Stimulated activated naive CD8-positive, alpha-beta T cell treated with anti-CD3 and anti-CD28 coated beads, Interleukin-15, Interleukin-2, amounts not matched to agents 100 ng/mL and 50 ng/mL, for 24 hours (primary cell): ENCODE data around the gene B3GNT3.

Source experiments
- H3K27ac Mint-ChIP-seq: one replicate; pipeline ENCODE4 v1.8.0; 2021; ENCODE audit warnings: mild to moderate bottlenecking, mixed read lengths
- H3K27me3 Mint-ChIP-seq: one replicate; pipeline ENCODE4 v1.8.0; 2021; ENCODE audit warnings: mixed read lengths
- H3K36me3 Mint-ChIP-seq: one replicate; pipeline ENCODE4 v1.8.0; 2021; ENCODE audit warnings: low read depth, mixed read lengths
- H3K4me1 Mint-ChIP-seq: one replicate; pipeline ENCODE4 v1.8.0; 2021; ENCODE audit warnings: low read depth, mixed read lengths
- H3K4me3 Mint-ChIP-seq: one replicate; pipeline ENCODE4 v1.8.0; 2021; ENCODE audit warnings: mild to moderate bottlenecking, mixed read lengths
- H3K9me3 Mint-ChIP-seq: one replicate; pipeline ENCODE4 v1.8.0; 2021; ENCODE audit warnings: mixed read lengths

The B3GNT3 gene

GRCh38 chr19:17830567-17831418 is 35.9 kb downstream of the B3GNT3 start:
- Mint-ChIP-seq H3K4me1 (no peaks in the 10 kb centered on the region), H3K9me3 (no peaks in the 10 kb centered on the region), H3K27ac (no peak overlapping the region), H3K36me3 (peaks cover 56% of the 10 kb centered on the region), H3K4me3 (no peak overlapping the region), H3K27me3 (no peaks in the 10 kb centered on the region)

- H3K27ac Mint-ChIP-seq, result no peak overlapping the region
- H3K4me1 Mint-ChIP-seq, result no peaks in the 10 kb centered on the region
- peaks cover 61% of the 10 kb centered on the region for H3K36me3 Mint-ChIP-seq
- H3K4me3 Mint-ChIP-seq, result no peak overlapping the region
- H3K9me3 Mint-ChIP-seq, result no peaks in the 10 kb centered on the region
- no peaks in the 10 kb centered on the region for H3K27me3 Mint-ChIP-seq
Observed at GRCh38 chr19:17831419-17831888, 36.5 kb downstream of the B3GNT3 start.

- H3K9me3 Mint-ChIP-seq, result no peaks in the 10 kb centered on the region
- no peaks in the 10 kb centered on the region for H3K27me3 Mint-ChIP-seq
- peaks cover 67% of the 10 kb centered on the region for H3K36me3 Mint-ChIP-seq
- H3K4me3 Mint-ChIP-seq, result no peak overlapping the region
- H3K27ac Mint-ChIP-seq, result no peak overlapping the region
- no peaks in the 10 kb centered on the region for H3K4me1 Mint-ChIP-seq
Observed at GRCh38 chr19:17832443-17833208, 37.7 kb downstream of the B3GNT3 start.

- peaks cover 8% of the 10 kb centered on the region for H3K4me1 Mint-ChIP-seq
- no peaks in the 10 kb centered on the region for H3K9me3 Mint-ChIP-seq
- no peaks in the 10 kb centered on the region for H3K27me3 Mint-ChIP-seq
- no peak overlapping the region for H3K27ac Mint-ChIP-seq
- peaks cover 76% of the 10 kb centered on the region for H3K36me3 Mint-ChIP-seq
- no peak overlapping the region for H3K4me3 Mint-ChIP-seq
Observed at GRCh38 chr19:17834350-17835181, 39.6 kb downstream of the B3GNT3 start.

GRCh38 chr19:17835182-17836006 is 40.5 kb downstream of the B3GNT3 start:
- peak overlapping the region; percentile 1 for H3K27ac Mint-ChIP-seq

GRCh38 chr19:17836530-17836929 is 41.6 kb downstream of the B3GNT3 start:
- no peak overlapping the region for H3K27ac Mint-ChIP-seq
- H3K9me3 Mint-ChIP-seq, result no peaks in the 10 kb centered on the region
- H3K27me3 Mint-ChIP-seq, result no peaks in the 10 kb centered on the region
- H3K36me3 Mint-ChIP-seq, result peaks cover 76% of the 10 kb centered on the region
- no peak overlapping the region for H3K4me3 Mint-ChIP-seq
- peaks cover 8% of the 10 kb centered on the region for H3K4me1 Mint-ChIP-seq

More at GRCh38 chr19:17835182-17836006, 40.5 kb downstream of the B3GNT3 start:
- Mint-ChIP-seq H3K27me3 (no peaks in the 10 kb centered on the region), H3K4me1 (peaks cover 8% of the 10 kb centered on the region), H3K9me3 (no peaks in the 10 kb centered on the region), H3K4me3 (no peak overlapping the region), H3K36me3 (peaks cover 75% of the 10 kb centered on the region)

- H3K27ac Mint-ChIP-seq, result peak overlapping the region; percentile 72
- H3K36me3 Mint-ChIP-seq, result peaks cover 63% of the 10 kb centered on the region
- H3K27me3 Mint-ChIP-seq, result no peaks in the 10 kb centered on the region
- H3K4me3 Mint-ChIP-seq, result no peak overlapping the region
- H3K9me3 Mint-ChIP-seq, result no peaks in the 10 kb centered on the region
- peaks cover 8% of the 10 kb centered on the region for H3K4me1 Mint-ChIP-seq
Observed at GRCh38 chr19:17837972-17838371, 43.0 kb downstream of the B3GNT3 start.

GRCh38 chr19:17840019-17840418 is 45.1 kb downstream of the B3GNT3 start:
- Mint-ChIP-seq H3K4me1 (peaks cover 27% of the 10 kb centered on the region), H3K4me3 (no peak overlapping the region), H3K9me3 (no peaks in the 10 kb centered on the region), H3K27ac (no peak overlapping the region), H3K36me3 (peaks cover 65% of the 10 kb centered on the region), H3K27me3 (no peaks in the 10 kb centered on the region)

- peaks cover 59% of the 10 kb centered on the region for H3K36me3 Mint-ChIP-seq
- H3K4me1 Mint-ChIP-seq, result peaks cover 41% of the 10 kb centered on the region
- no peaks in the 10 kb centered on the region for H3K27me3 Mint-ChIP-seq
- H3K4me3 Mint-ChIP-seq, result no peak overlapping the region
- no peak overlapping the region for H3K27ac Mint-ChIP-seq
- no peaks in the 10 kb centered on the region for H3K9me3 Mint-ChIP-seq
Observed at GRCh38 chr19:17841371-17841809, 46.5 kb downstream of the B3GNT3 start.

GRCh38 chr19:17841810-17842662 is 47.1 kb downstream of the B3GNT3 start:
- peaks cover 56% of the 10 kb centered on the region for H3K36me3 Mint-ChIP-seq
- no peaks in the 10 kb centered on the region for H3K27me3 Mint-ChIP-seq
- no peak overlapping the region for H3K4me3 Mint-ChIP-seq
- peaks cover 44% of the 10 kb centered on the region for H3K4me1 Mint-ChIP-seq
- no peaks in the 10 kb centered on the region for H3K9me3 Mint-ChIP-seq
- no peak overlapping the region for H3K27ac Mint-ChIP-seq

- H3K9me3 Mint-ChIP-seq, result no peaks in the 10 kb centered on the region
- peaks cover 51% of the 10 kb centered on the region for H3K36me3 Mint-ChIP-seq
- H3K27ac Mint-ChIP-seq, result no peak overlapping the region
- no peaks in the 10 kb centered on the region for H3K27me3 Mint-ChIP-seq
- no peak overlapping the region for H3K4me3 Mint-ChIP-seq
- peaks cover 43% of the 10 kb centered on the region for H3K4me1 Mint-ChIP-seq
Observed at GRCh38 chr19:17842663-17843291, 47.8 kb downstream of the B3GNT3 start.

- Mint-ChIP-seq H3K9me3 (no peaks in the 10 kb centered on the region), H3K36me3 (peaks cover 45% of the 10 kb centered on the region), H3K4me1 (peaks cover 43% of the 10 kb centered on the region), H3K27ac (no peak overlapping the region), H3K27me3 (no peaks in the 10 kb centered on the region), H3K4me3 (no peak overlapping the region)
Observed at GRCh38 chr19:17843292-17843827, 48.4 kb downstream of the B3GNT3 start.
